HEK293 (cell line): ENCODE results near the gene FGFR2.

Source experiments
- CTCF ChIA-PET: fragments of 350-600 bp; formaldehyde crosslinking; extraction: SDS; loops from one replicate; lab custom pipeline; 2021; ENCODE audit warnings: antibody characterized with exemption; lab: Yijun Ruan, JAX
- POLR2A ChIA-PET: fragments of 300-600 bp; formaldehyde crosslinking; extraction: SDS; loops from one replicate; lab custom pipeline; 2020; ENCODE audit warnings: antibody characterized with exemption, inconsistent platforms; lab: Yijun Ruan, JAX
- H3K27ac ChIP-seq: fragments of 200-500 bp; sonication (Bioruptor generic); 2 replicates; pipeline ENCODE4 v1.5.1; 2014; ENCODE audit warnings: low read depth, low read length, control low read depth, inconsistent platforms; ENCODE audit errors: extremely low read depth
- H3K36me3 ChIP-seq, 2 experiments: fragments of 200-500 bp in 1 of 2; sonication (Bioruptor generic) in 1 of 2; 1 replicate in 1 of 2; 2 replicates in 1 of 2; pipeline ENCODE4 v1.5.1; 2014 to 2017; ENCODE audit warnings: inconsistent platforms in 2 of 2, low read length in 2 of 2; ENCODE audit not compliant: control insufficient read depth in 2 of 2, insufficient read depth in 1 of 2
- H3K4me1 ChIP-seq: fragments of 200-500 bp; sonication (Bioruptor generic); 2 replicates; pipeline ENCODE4 v1.5.1; 2014; ENCODE audit warnings: mild to moderate bottlenecking, low read length, inconsistent platforms; ENCODE audit not compliant: control insufficient read depth, insufficient read depth
- H3K4me3 ChIP-seq: 2 replicates; pipeline ENCODE4 v1.5.1; 2011; ENCODE audit warnings: low read depth, mild to moderate bottlenecking, control low read depth, low read length, moderate library complexity
- H3K9me3 ChIP-seq: fragments of 200-500 bp; sonication (Bioruptor generic); 2 replicates; pipeline ENCODE4 v1.5.1; 2014; ENCODE audit warnings: low read depth, low read length, inconsistent platforms; ENCODE audit not compliant: control insufficient read depth, insufficient read depth
- HOXC10 ChIP-seq: sonication (generic); formaldehyde crosslinking; IDR thresholded peaks from 2 replicates; pipeline ENCODE4 v1.8.1; 2023; ENCODE audit warnings: mild to moderate bottlenecking, missing genetic modification reagents
- ZFHX2 ChIP-seq: fragments of 450-650 bp; formaldehyde crosslinking; conservative IDR thresholded peaks from 2 replicates; pipeline ENCODE4 v1.5.1; 2016; ENCODE audit warnings: missing biosample characterization, missing genetic modification characterization
- ZNF404 ChIP-seq: fragments of 450-650 bp; formaldehyde crosslinking; IDR thresholded peaks from 2 replicates; pipeline ENCODE4 v1.5.1; 2017; ENCODE audit warnings: missing biosample characterization, missing genetic modification characterization
- TF ChIP-seq, protein P1 (sequence below): fragments of 450-650 bp; formaldehyde crosslinking; IDR thresholded peaks from 2 replicates; pipeline ENCODE4 v1.5.1; 2016; ENCODE audit warnings: missing biosample characterization, missing genetic modification characterization, borderline replicate concordance
- TF ChIP-seq, protein P2 (sequence below): fragments of 450-650 bp; formaldehyde crosslinking; conservative IDR thresholded peaks from 2 replicates; pipeline ENCODE4 v1.5.1; 2016; ENCODE audit warnings: low read depth, missing biosample characterization, missing genetic modification characterization
- TF ChIP-seq, protein P3 (sequence below): fragments of 450-650 bp; formaldehyde crosslinking; conservative IDR thresholded peaks from 2 replicates; pipeline ENCODE4 v1.5.1; 2016; ENCODE audit warnings: low read depth, missing biosample characterization, missing genetic modification characterization

FGFR2 gene

DNA sequence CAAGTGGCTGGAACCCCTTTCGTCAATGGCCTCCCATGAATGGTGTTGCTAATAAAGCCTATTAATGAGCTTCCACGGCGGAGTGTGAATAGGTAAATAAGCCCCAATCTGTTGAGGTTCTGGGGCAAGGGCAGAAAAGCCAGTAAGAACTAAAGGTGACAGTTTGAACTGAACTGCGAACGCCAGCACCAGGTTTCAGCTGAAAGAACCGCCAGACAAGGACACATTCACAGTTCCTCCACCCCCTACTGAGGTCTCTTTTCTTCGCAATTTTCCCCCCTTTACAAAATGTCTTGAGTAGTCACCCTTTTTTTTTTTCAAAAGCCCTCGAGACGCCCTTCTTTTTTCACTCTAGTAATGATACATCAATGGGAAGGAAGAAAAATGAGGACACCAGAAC is 2.4 kb upstream of the FGFR2 start (continued):
- TF ChIP-seq, protein P1, sequence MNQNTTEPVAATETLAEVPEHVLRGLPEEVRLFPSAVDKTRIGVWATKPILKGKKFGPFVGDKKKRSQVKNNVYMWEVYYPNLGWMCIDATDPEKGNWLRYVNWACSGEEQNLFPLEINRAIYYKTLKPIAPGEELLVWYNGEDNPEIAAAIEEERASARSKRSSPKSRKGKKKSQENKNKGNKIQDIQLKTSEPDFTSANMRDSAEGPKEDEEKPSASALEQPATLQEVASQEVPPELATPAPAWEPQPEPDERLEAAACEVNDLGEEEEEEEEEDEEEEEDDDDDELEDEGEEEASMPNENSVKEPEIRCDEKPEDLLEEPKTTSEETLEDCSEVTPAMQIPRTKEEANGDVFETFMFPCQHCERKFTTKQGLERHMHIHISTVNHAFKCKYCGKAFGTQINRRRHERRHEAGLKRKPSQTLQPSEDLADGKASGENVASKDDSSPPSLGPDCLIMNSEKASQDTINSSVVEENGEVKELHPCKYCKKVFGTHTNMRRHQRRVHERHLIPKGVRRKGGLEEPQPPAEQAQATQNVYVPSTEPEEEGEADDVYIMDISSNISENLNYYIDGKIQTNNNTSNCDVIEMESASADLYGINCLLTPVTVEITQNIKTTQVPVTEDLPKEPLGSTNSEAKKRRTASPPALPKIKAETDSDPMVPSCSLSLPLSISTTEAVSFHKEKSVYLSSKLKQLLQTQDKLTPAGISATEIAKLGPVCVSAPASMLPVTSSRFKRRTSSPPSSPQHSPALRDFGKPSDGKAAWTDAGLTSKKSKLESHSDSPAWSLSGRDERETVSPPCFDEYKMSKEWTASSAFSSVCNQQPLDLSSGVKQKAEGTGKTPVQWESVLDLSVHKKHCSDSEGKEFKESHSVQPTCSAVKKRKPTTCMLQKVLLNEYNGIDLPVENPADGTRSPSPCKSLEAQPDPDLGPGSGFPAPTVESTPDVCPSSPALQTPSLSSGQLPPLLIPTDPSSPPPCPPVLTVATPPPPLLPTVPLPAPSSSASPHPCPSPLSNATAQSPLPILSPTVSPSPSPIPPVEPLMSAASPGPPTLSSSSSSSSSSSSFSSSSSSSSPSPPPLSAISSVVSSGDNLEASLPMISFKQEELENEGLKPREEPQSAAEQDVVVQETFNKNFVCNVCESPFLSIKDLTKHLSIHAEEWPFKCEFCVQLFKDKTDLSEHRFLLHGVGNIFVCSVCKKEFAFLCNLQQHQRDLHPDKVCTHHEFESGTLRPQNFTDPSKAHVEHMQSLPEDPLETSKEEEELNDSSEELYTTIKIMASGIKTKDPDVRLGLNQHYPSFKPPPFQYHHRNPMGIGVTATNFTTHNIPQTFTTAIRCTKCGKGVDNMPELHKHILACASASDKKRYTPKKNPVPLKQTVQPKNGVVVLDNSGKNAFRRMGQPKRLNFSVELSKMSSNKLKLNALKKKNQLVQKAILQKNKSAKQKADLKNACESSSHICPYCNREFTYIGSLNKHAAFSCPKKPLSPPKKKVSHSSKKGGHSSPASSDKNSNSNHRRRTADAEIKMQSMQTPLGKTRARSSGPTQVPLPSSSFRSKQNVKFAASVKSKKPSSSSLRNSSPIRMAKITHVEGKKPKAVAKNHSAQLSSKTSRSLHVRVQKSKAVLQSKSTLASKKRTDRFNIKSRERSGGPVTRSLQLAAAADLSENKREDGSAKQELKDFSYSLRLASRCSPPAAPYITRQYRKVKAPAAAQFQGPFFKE: no peak
- TF ChIP-seq ZNF404 (tag by site-specific recombination): no peak
- TF ChIP-seq, protein P2, sequence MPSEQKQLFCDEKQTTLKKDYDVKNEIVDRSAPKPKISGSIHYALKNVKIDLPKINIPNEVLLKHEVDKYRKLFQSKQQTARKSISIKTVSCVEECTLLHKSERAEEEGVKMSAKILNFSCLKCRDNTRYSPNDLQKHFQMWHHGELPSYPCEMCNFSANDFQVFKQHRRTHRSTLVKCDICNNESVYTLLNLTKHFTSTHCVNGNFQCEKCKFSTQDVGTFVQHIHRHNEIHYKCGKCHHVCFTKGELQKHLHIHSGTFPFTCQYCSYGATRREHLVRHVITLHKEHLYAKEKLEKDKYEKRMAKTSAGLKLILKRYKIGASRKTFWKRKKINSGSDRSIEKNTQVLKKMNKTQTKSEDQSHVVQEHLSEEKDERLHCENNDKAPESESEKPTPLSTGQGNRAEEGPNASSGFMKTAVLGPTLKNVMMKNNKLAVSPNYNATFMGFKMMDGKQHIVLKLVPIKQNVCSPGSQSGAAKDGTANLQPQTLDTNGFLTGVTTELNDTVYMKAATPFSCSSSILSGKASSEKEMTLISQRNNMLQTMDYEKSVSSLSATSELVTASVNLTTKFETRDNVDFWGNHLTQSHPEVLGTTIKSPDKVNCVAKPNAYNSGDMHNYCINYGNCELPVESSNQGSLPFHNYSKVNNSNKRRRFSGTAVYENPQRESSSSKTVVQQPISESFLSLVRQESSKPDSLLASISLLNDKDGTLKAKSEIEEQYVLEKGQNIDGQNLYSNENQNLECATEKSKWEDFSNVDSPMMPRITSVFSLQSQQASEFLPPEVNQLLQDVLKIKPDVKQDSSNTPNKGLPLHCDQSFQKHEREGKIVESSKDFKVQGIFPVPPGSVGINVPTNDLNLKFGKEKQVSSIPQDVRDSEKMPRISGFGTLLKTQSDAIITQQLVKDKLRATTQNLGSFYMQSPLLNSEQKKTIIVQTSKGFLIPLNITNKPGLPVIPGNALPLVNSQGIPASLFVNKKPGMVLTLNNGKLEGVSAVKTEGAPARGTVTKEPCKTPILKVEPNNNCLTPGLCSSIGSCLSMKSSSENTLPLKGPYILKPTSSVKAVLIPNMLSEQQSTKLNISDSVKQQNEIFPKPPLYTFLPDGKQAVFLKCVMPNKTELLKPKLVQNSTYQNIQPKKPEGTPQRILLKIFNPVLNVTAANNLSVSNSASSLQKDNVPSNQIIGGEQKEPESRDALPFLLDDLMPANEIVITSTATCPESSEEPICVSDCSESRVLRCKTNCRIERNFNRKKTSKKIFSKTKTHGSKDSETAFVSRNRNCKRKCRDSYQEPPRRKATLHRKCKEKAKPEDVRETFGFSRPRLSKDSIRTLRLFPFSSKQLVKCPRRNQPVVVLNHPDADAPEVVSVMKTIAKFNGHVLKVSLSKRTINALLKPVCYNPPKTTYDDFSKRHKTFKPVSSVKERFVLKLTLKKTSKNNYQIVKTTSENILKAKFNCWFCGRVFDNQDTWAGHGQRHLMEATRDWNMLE (tag by site-specific recombination): no peak

DNA sequence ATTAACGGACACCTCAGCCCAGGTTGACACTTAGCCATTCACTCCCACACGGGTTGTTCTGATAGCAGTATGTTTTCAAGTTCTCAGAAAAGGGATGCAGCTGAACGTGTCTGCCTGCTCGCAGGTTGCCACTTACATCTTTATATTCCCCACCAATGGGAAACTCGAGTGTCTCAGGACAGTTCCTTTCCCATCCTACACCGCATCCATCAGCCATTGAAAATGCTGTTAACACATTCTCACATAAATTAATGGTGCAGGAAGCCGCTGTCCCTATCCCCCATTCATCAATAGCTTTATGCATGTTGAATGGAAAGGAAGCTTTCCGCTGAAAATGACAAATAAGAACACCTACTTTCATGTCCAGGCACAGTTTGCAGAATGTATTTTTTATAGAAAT is 1.7 kb upstream of the FGFR2 start:
- H3K4me3 ChIP-seq: no peak overlapping the region

More for the DNA sequence above, 1.7 kb upstream of the FGFR2 start:
- TF ChIP-seq HOXC10 (CRISPR knock-in tag): no peak
- no peak for TF ChIP-seq ZFHX2
- TF ChIP-seq, protein P3, sequence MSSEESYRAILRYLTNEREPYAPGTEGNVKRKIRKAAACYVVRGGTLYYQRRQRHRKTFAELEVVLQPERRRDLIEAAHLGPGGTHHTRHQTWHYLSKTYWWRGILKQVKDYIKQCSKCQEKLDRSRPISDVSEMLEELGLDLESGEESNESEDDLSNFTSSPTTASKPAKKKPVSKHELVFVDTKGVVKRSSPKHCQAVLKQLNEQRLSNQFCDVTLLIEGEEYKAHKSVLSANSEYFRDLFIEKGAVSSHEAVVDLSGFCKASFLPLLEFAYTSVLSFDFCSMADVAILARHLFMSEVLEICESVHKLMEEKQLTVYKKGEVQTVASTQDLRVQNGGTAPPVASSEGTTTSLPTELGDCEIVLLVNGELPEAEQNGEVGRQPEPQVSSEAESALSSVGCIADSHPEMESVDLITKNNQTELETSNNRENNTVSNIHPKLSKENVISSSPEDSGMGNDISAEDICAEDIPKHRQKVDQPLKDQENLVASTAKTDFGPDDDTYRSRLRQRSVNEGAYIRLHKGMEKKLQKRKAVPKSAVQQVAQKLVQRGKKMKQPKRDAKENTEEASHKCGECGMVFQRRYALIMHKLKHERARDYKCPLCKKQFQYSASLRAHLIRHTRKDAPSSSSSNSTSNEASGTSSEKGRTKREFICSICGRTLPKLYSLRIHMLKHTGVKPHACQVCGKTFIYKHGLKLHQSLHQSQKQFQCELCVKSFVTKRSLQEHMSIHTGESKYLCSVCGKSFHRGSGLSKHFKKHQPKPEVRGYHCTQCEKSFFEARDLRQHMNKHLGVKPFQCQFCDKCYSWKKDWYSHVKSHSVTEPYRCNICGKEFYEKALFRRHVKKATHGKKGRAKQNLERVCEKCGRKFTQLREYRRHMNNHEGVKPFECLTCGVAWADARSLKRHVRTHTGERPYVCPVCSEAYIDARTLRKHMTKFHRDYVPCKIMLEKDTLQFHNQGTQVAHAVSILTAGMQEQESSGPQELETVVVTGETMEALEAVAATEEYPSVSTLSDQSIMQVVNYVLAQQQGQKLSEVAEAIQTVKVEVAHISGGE (tag by site-specific recombination): no peak
- H3K27ac ChIP-seq: no peak overlapping the region
- H3K4me1 ChIP-seq: peaks cover 6% of the 10 kb centered on the region
- CTCF ChIA-PET: interaction anchor here (1.1 kb wide), 1 partner anchor 287 kb away, joined by 3 read pairs; no protein-coding TSS in a partner anchor
- H3K36me3 ChIP-seq: no peaks in the 10 kb centered on the region
- no peaks in the 10 kb centered on the region for H3K9me3 ChIP-seq
- POLR2A ChIA-PET: interaction anchor here (0.5 kb wide), 1 partner anchor 126 kb away, joined by 3 read pairs; no protein-coding TSS in a partner anchor
